ENCODE measurements around the gene SMC6. TPM values are rescaled to one million over a fixed set of nuclear protein-coding genes. Genes with fewer than 3 reads are reported as not detected.

Gene SMC6
- total RNA-seq, 2 donors from 2014 or later = 19.9 to 30.4 TPM

DNA sequence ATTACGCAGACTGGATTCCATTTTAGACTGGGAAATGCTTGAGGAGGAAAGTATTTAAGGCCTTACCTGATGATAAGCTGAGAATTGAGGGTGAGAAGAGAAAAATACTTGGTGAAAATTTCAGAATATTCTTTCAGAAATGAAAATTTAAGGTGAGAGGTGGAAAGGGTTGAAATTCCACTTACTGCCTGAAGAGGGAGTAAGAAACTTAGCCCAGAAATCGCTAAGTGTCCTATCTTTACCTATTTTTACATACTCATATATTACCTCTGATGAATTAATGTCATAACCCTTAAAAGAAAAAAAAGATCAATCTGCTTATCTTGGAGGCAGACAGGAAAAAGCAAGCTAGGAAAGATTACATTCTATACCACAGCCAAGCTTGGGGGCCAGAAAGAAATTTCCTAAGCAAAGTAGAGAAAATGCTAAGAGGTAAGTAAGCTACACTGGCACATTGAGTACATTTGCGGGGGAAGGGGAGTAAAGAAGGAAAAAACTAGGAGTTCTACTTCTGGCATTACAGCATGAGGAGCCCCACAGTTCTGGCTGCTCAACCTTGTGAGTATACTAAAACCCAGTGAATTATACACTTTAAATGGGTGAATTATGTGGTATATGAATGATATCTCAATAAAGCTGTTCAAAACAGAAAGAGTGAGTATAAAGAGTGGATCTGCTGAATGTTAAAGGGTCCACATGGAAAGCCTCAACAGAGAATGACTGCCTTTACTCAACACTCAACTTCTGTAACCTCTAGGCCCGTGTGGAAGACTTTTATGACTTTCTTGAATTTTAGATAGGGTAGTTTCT lies 33.8 kb downstream of the SMC6 start:
- H3K36me3 Mint-ChIP-seq = peaks cover 15% of the 10 kb centered on the region
- DNase-seq (ENCODE audit: low spot score) (no peak), ATAC-seq (no peak)
- no peaks in the 10 kb centered on the region for H3K4me1 Mint-ChIP-seq (ENCODE audit: low read depth in 2 of 2)
- no peak overlapping the region for H3K4me3 Mint-ChIP-seq
- H3K9me3 Mint-ChIP-seq = no peaks in the 10 kb centered on the region
- no peak overlapping the region for H3K27ac Mint-ChIP-seq
- no peaks in the 10 kb centered on the region for H3K27me3 Mint-ChIP-seq

DNA sequence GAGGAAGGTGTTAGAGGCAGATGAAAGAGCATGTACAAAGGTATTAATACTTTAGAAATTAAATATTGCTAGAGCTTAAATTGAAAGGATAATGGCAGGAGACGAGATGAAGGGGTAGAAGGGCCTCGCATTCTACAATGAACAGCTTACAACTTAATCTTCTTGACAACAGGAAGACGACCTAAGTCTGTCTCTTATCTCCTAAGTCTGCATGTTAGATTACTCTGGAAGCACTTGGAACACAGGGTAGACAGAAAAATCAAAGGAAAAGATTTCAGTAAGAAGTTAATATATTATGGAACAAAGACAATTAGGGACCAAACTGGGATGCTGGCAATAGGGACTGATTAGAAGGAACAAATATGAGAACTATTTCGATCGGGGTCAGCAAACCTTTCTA lies 34.9 kb downstream of the SMC6 start:
- Mint-ChIP-seq H3K36me3 (peaks cover 22% of the 10 kb centered on the region), H3K4me3 (no peak overlapping the region), H3K4me1 (ENCODE audit: low read depth in 2 of 2) (no peaks in the 10 kb centered on the region), H3K27me3 (no peaks in the 10 kb centered on the region), H3K27ac (no peak overlapping the region), H3K9me3 (no peaks in the 10 kb centered on the region)
- DNase-seq (ENCODE audit: low spot score) (no peak), ATAC-seq (no peak)

DNA sequence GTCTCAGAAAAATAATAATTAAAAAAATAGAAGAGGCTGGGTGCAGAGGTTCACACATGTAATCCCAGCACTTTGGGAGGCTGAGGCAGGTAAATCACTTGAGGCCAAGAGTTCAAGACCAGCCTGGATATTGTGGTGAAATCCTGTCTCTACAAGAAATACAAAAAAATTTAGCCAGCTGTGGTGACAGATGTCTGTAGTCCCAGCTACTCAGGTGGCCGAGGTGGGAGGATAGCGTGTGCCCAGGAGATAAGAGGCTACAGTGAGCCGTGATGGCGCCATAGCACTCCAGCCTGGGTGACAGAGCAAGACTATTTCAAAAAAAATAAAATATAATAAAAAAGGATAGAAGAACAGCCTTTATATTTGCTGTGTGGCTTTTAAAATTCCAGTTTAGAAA lies 35.9 kb downstream of the SMC6 start:
- peaks cover 31% of the 10 kb centered on the region for H3K36me3 Mint-ChIP-seq
- no peaks in the 10 kb centered on the region for H3K27me3 Mint-ChIP-seq
- no peak overlapping the region for H3K27ac Mint-ChIP-seq
- H3K4me3 Mint-ChIP-seq = no peak overlapping the region
- H3K9me3 Mint-ChIP-seq = no peaks in the 10 kb centered on the region
- no peaks in the 10 kb centered on the region for H3K4me1 Mint-ChIP-seq (ENCODE audit: low read depth in 2 of 2)
- no peak for ATAC-seq
- no peak for DNase-seq (ENCODE audit: low spot score)

DNA sequence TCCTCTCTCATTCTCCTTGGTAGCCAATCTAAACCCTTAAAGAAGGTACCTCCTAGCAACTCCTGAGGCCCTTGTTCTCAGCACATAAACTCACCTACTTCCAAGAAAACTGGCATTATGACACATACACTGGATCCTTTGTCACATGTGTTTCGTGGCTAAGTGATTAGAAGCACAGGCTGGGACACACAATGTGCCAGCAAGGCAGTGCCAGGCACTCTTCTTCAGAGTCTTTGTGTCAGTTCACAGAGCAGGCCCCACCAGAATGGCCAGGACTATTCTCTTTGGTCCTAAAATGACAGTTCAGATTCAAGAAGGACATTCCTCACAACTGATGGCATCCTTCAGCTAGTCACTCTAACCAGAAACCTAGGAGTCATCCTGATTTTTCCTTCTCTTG lies 40.3 kb downstream of the SMC6 start:
- DNase-seq (ENCODE audit: low spot score) (no peak), ATAC-seq (no peak)
- no peak overlapping the region for H3K4me3 Mint-ChIP-seq
- no peak overlapping the region for H3K27ac Mint-ChIP-seq
- H3K9me3 Mint-ChIP-seq = no peaks in the 10 kb centered on the region
- H3K27me3 Mint-ChIP-seq = no peaks in the 10 kb centered on the region
- peaks cover 23% of the 10 kb centered on the region for H3K36me3 Mint-ChIP-seq
- H3K4me1 Mint-ChIP-seq (ENCODE audit: low read depth in 2 of 2) = no peaks in the 10 kb centered on the region

DNA sequence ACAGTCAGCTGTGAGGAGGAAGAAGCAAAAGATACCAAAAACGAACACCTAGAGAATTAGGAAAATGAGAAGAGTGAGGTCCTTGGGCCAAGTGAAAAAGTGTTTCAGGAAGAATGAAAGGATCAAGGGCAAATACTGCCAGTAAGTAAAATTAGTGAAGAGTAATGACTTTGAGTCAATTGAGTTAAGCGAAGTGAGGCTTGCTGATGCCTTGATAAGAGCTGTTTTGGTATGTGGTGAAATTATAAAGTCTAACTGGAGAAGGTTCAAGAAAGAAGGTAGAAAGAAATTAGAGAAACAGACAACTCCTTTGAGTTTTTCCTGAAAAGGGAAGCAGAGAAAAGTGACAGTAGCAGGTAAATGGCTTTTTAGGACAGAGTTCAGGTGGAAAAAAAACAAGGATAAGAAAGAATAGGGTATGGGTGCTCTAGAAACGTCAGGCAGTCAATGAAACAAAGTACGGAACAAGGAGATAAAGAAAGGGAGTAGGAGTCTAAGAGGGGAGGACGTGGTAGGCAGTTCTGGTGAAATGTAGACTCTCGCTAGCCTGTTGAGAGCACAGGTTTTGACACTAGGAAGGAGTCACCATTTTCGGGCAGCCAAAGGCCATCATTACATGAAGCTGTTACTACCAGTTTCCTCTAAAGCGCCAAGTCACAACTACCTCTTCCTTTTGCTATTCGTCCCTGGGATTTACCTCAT lies 42.9 kb downstream of the SMC6 start:
- no peak for DNase-seq (ENCODE audit: low spot score)
- no peaks in the 10 kb centered on the region for H3K9me3 Mint-ChIP-seq
- peaks cover 27% of the 10 kb centered on the region for H3K36me3 Mint-ChIP-seq

DNA sequence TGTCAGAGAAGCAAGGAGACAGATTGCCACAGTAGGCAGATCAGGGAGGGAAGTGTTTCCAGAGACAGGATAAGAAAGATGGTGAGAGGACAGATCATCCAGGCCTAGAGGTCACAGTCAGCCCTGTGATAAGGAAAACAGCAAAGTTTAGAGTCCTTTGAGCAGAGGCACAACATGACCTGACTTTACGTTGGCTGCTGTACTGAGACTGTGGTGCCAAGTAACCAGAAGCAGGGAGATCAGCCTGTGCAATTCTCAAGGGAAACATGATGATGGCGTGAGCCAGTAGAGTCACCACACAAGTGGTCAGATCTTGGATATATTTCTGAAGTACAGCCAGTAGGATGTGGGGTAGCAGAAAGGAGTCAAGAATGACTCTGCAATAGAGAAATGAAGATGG lies 43.7 kb downstream of the SMC6 start:
- no peaks in the 10 kb centered on the region for H3K9me3 Mint-ChIP-seq

More for the DNA sequence above, 42.9 kb downstream of the SMC6 start:
- no peak overlapping the region for H3K27ac Mint-ChIP-seq
- no peak overlapping the region for H3K4me3 Mint-ChIP-seq
- no peaks in the 10 kb centered on the region for H3K27me3 Mint-ChIP-seq
- no peaks in the 10 kb centered on the region for H3K4me1 Mint-ChIP-seq (ENCODE audit: low read depth in 2 of 2)
- ATAC-seq = no peak

DNA sequence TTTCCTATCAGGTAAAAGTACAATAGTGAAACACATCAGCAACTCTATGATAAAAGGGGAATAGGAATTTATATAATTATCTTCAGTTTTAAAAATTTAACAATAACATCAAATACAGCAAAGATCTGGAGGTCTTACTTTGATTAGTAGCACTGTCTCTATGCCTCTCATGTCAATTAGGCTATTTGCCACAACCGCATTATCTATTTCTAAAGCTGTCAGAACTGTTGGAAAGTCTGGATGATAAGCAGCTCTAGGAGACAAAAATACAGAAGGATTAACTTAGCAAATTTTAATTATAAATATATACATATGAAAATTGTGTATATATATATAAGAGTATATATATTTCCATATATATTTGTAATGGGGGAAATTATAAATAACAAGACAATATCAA lies 45.1 kb downstream of the SMC6 start:
- no peak for ATAC-seq
- H3K27ac Mint-ChIP-seq = no peak overlapping the region
- H3K36me3 Mint-ChIP-seq = peaks cover 24% of the 10 kb centered on the region
- H3K4me1 Mint-ChIP-seq (ENCODE audit: low read depth in 2 of 2) = no peaks in the 10 kb centered on the region
- H3K9me3 Mint-ChIP-seq = no peaks in the 10 kb centered on the region
- no peak overlapping the region for H3K4me3 Mint-ChIP-seq
- no peaks in the 10 kb centered on the region for H3K27me3 Mint-ChIP-seq
- DNase-seq (ENCODE audit: low spot score) = no peak

More for the DNA sequence above, 43.7 kb downstream of the SMC6 start:
- Mint-ChIP-seq H3K27me3 (no peaks in the 10 kb centered on the region), H3K36me3 (peaks cover 27% of the 10 kb centered on the region), H3K27ac (no peak overlapping the region), H3K4me3 (no peak overlapping the region), H3K4me1 (ENCODE audit: low read depth in 2 of 2) (no peaks in the 10 kb centered on the region)
- no peak for ATAC-seq
- DNase-seq (ENCODE audit: low spot score) = no peak

DNA sequence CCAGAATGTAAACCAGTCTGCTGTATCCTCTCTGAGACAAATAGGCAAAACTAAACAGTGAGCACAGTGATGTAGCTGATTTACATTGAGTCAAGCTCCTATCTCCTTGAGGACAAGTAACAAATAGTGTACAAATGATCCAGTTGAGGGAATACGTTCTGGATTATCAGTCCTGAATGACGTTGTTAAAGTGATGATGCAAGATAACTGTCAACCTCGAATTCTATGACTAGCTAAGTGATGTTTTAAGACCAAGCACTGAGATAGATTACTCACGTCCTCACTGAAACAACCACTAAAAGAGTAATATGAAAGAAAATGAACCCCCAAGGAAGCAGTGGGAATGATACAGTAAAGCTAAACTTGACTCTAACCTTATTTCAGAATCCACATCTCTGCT lies 46.8 kb downstream of the SMC6 start:
- Mint-ChIP-seq H3K4me3 (no peak overlapping the region), H3K9me3 (no peaks in the 10 kb centered on the region)

DNA sequence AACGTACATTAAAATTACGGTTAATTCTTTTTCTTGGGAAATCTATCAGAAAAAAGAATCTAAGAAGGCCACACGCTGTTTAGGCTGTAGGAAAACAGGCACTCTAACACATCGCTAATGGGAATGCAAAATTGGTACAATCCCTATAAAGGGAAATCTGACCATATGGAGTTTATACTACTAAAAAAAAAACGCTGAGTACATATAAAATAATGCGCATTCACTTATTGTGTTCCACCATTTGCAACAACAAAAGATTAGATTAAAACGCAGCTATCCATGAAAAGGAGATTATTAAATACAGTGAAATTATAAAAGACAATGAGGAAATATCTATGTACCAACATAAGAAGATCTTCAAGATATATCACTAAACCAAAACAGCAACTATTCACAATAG lies 62.8 kb downstream of the SMC6 start:
- DNase-seq (ENCODE audit: low spot score) (no peak), ATAC-seq (no peak)
- Mint-ChIP-seq H3K9me3 (no peaks in the 10 kb centered on the region), H3K36me3 (peaks cover 29% of the 10 kb centered on the region), H3K4me3 (no peak overlapping the region), H3K27me3 (no peaks in the 10 kb centered on the region), H3K27ac (no peak overlapping the region), H3K4me1 (ENCODE audit: low read depth in 2 of 2) (peaks cover 0 to 3% of the 10 kb centered on the region in 2 donors)

More for the DNA sequence above, 46.8 kb downstream of the SMC6 start:
- DNase-seq (ENCODE audit: low spot score) (no peak), ATAC-seq (no peak)
- no peaks in the 10 kb centered on the region for H3K4me1 Mint-ChIP-seq (ENCODE audit: low read depth in 2 of 2)
- H3K36me3 Mint-ChIP-seq = peaks cover 13% of the 10 kb centered on the region
- H3K27ac Mint-ChIP-seq = no peak overlapping the region
- no peaks in the 10 kb centered on the region for H3K27me3 Mint-ChIP-seq

DNA sequence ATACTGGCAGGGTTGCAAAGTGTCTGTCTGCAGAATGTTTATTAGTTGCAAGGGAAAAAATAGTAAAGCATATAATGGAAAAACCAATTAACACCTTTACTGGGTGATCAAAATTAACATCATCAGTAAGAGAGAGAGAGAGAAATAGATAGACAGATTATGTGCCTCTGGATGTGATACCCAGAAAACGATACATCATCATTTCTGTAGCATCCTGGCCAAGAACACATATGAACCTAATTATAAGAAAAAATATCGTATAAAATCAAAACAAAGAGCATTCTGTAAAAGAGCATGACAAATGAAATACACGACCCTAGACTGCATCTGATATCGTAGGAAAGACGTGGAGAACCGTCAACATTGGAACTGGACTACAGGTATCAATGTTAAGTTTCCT lies 64.6 kb downstream of the SMC6 start:
- peaks cover 30% of the 10 kb centered on the region for H3K36me3 Mint-ChIP-seq
- DNase-seq (ENCODE audit: low spot score) (no peak), ATAC-seq (no peak)
- H3K9me3 Mint-ChIP-seq = no peaks in the 10 kb centered on the region
- peaks cover 0 to 3% of the 10 kb centered on the region in 2 donors for H3K4me1 Mint-ChIP-seq (ENCODE audit: low read depth in 2 of 2)
- H3K27ac Mint-ChIP-seq = no peak overlapping the region
- H3K27me3 Mint-ChIP-seq = no peaks in the 10 kb centered on the region
- no peak overlapping the region for H3K4me3 Mint-ChIP-seq

DNA sequence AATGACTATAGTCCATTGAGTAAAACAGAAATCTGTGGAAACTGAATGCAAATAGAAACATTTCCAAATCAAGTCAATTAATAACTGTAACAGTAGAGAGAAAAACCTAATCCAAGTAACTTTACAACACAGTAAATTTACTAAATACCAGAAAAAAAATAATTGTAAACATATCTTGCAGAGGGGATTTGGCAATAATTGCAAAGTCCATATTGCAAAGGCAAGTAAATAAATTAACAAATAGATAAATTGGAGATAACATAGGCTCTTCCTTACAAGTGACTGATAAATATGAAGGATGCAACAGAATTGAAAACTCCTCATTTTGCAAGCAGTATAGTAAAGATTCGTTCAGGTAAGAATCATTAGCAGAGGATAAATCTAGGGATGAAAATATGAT lies 65.0 kb downstream of the SMC6 start:
- H3K27ac Mint-ChIP-seq = no peak overlapping the region
- no peak overlapping the region for H3K4me3 Mint-ChIP-seq
- H3K9me3 Mint-ChIP-seq = no peaks in the 10 kb centered on the region
- H3K4me1 Mint-ChIP-seq (ENCODE audit: low read depth in 2 of 2) = peaks cover 0 to 3% of the 10 kb centered on the region in 2 donors
- no peak for DNase-seq (ENCODE audit: low spot score)
- no peaks in the 10 kb centered on the region for H3K27me3 Mint-ChIP-seq
- ATAC-seq = no peak
- H3K36me3 Mint-ChIP-seq = peaks cover 26% of the 10 kb centered on the region

DNA sequence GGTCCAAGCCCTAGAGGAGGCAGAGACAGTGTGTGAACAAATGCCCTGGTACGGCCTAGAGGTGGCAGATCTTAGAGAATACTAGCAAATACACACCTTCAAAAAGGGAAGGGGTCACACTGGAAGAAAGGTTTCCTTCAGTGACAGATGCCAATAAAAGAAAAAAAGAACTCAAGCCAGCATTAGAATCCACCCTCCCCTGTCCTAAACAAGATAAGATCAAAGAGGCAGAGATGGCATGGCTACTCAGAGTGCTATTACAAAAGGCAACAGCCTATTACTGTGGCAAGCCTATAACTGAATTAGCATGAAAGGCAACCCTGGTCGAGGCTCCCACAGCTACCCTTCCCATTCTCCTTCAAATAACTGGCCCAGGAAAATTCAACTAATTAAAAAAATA lies 69.6 kb downstream of the SMC6 start:
- Mint-ChIP-seq H3K9me3 (no peaks in the 10 kb centered on the region), H3K27ac (no peak overlapping the region), H3K4me3 (no peak overlapping the region), H3K36me3 (peaks cover 29% of the 10 kb centered on the region), H3K27me3 (no peaks in the 10 kb centered on the region), H3K4me1 (ENCODE audit: low read depth in 2 of 2) (peaks cover 0 to 3% of the 10 kb centered on the region in 2 donors)
- DNase-seq (ENCODE audit: low spot score) = no peak
- no peak for ATAC-seq

DNA sequence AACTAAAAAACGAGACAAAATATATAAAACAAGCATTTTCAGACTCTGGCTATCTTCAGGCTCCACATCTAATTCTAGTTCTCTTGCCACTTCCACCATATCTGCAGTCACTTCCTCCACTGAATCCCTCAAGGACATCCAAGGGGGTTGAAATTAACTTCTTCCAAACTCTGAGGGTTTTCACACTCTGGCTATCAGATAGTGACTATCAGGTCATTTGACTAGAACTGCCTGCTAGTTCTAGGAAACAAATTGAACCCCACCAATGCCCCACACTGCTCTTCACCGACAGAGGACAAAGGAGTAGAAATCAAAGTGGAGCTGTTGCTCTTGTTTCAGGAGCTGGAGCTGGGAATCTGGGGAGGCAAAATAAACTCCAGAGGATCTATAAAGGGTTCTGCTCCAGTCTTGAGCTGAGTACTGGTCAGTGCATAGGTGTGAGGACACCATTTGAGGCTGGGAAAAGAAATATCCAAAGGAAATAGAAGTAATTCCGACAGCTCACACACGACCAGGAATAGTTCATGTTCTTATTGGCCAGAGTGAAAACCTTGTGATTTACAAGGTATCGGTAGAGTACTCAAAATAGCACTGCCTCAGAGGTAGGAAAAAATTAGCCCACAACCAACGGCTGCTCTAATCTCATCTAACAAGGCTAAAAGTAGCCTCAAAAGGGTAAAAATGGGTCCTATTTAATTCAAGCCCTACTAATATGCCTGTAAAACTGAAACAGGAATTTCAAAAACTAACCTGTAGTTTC lies 71.3 kb downstream of the SMC6 start:
- peaks cover 28% of the 10 kb centered on the region for H3K36me3 Mint-ChIP-seq
- H3K27ac Mint-ChIP-seq = no peak overlapping the region
- H3K9me3 Mint-ChIP-seq = no peaks in the 10 kb centered on the region
- H3K4me3 Mint-ChIP-seq = no peak overlapping the region
- H3K27me3 Mint-ChIP-seq = no peaks in the 10 kb centered on the region
- H3K4me1 Mint-ChIP-seq (ENCODE audit: low read depth in 2 of 2) = peaks cover 0 to 2% of the 10 kb centered on the region in 2 donors
- ATAC-seq (no peak), DNase-seq (ENCODE audit: low spot score) (no peak)

DNA sequence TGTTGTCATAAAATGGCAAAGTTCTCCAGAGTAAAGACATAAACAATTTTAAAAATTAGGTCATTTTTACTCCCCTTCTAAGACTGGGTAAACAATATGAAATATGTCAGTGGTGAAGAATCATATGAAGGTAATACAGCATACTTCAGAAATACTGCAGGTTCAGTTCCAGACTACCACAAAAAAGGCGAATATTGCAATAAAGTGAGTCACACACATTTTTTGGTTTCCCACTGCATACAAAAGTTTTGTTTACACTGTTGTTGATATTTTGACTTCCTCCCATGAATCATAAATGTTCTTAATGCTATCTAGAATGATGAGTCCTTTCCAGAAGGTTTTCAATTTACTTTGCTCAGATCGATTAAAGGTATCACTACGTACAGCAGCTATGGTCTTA lies 73.5 kb downstream of the SMC6 start:
- H3K27ac Mint-ChIP-seq = no peak overlapping the region
- ATAC-seq = no peak
- H3K4me1 Mint-ChIP-seq (ENCODE audit: low read depth in 2 of 2) = no peaks in the 10 kb centered on the region

More for the DNA sequence above, 73.5 kb downstream of the SMC6 start:
- Mint-ChIP-seq H3K36me3 (peaks cover 35% of the 10 kb centered on the region), H3K27me3 (no peaks in the 10 kb centered on the region), H3K9me3 (no peaks in the 10 kb centered on the region), H3K4me3 (no peak overlapping the region)
- no peak for DNase-seq (ENCODE audit: low spot score)
